ENCODE results near the gene CNOT1. TPM values are rescaled to one million over a fixed set of nuclear protein-coding genes. Genes with fewer than 3 reads are reported as not detected.
A peak's percentile ranks its signal among the peaks of the same experiment; 100 is the strongest.
"Not testable (repeated sequence)": the region's sequence is repeated elsewhere in the genome, so short reads cannot be mapped to it uniquely, and the experiment has no call there.

The CNOT1 gene
- total and polyA plus RNA-seq, 5 experiments from 2014 or later: 65.1 to 259 (median 95.9) TPM

GRCh38 chr16:58634265-58634802 lies 4.7 kb upstream of the CNOT1 start:
- no peak overlapping the region for H3K27ac Mint-ChIP-seq
- H3K4me3 Mint-ChIP-seq: no peak overlapping the region
- peaks cover 0 to 2% (median 0%) of the 10 kb centered on the region in 9 donors for H3K9me3 Mint-ChIP-seq
- peaks cover 6 to 14% (median 10%) of the 10 kb centered on the region in 4 donors for H3K4me1 Mint-ChIP-seq
- peaks cover 0 to 6% (median 4%) of the 10 kb centered on the region in 5 donors for H3K27me3 Mint-ChIP-seq
- no peak for DNase-seq
- no peak for ATAC-seq
- H3K36me3 Mint-ChIP-seq: peaks cover 0 to 3% (median 0%) of the 10 kb centered on the region in 3 donors
- POLR2A ChIA-PET: interaction anchor here (0.5 kb wide), 1 partner anchor 90 kb away, joined by 3 read pairs; no protein-coding TSS in a partner anchor

DNA sequence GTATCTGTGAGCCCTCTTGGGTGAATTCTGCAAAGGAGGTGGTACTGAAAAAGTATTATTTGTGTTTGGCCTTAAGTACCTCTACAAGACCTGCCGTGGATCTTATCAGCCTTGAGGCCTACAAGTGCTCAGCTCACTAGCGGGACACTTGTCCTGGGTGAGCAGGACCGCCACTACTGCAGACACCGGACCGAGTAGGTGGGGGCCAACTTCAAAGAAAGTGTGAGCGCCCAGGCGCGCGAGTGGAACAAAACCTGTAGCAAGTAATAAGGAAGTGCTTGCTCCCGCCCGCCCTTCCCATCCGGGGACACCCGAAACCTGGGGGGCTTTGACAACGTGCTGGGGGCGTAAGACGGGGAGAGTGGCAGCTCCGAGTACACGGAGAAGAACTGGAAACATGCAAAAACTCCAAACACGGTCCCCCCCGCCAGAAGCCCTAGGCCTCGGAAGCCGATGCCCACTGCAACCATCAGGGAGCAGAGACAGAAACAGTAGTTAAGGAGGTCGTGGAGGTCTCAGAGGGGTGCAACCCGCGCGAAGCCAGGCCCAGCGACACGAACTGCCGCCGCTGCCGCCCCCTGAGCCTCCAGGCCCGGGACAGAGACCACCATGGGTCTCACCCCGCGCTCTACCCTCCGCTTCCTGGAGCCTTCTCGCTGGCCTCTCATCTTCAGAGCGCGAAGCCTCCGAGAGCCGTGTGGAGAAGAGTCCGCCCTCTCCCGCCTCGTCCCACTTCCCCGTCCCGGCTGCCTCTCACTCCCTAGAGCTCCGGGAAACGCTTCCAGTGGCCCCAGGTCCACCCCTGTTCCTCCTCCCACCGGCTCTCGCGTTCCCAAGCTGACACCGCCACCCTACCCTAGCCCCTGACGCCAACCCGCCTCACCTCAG lies 537 bp downstream of the CNOT1 start:
- ATAC-seq (peak; percentile 1 to 5), DNase-seq (peak; percentile 12 to 76 (median 42))
- Mint-ChIP-seq H3K36me3 (peaks cover 0 to 12% (median 4%) of the 10 kb centered on the region in 3 donors), H3K27me3 (peaks cover 0 to 5% (median 0%) of the 10 kb centered on the region in 5 donors), H3K27ac (peak overlapping the region; percentile 99 to 100 (median 100)), H3K9me3 (peaks cover 0 to 2% (median 0%) of the 10 kb centered on the region in 9 donors), H3K4me3 (peak overlapping the region; percentile 97 to 100 (median 99)), H3K4me1 (peaks cover 11 to 49% (median 41%) of the 10 kb centered on the region in 4 donors)
- POLR2A ChIA-PET: interaction anchor here (0.9 to 2.2 kb wide), 6 partner anchors 25 to 236 kb away, joined by 3 to 9 read pairs (median 3); partner anchors contain the start of genes GINS3 and SLC38A7

GRCh38 chr16:58624209-58624608 lies 5.4 kb downstream of the CNOT1 start:
- Mint-ChIP-seq H3K9me3 (no peaks in the 10 kb centered on the region), H3K27ac (peak overlapping the region in 2 of 10 donors; percentile 19 to 69), H3K4me3 (peak overlapping the region in 3 of 10 donors; percentile 7 to 56 (median 41)), H3K27me3 (no peaks in the 10 kb centered on the region), H3K36me3 (peaks cover 0 to 58% (median 8%) of the 10 kb centered on the region in 3 donors), H3K4me1 (peaks cover 8 to 58% (median 48%) of the 10 kb centered on the region in 4 donors)
- DNase-seq (no peak), ATAC-seq (no peak)
- POLR2A ChIA-PET: no interaction called here

DNA sequence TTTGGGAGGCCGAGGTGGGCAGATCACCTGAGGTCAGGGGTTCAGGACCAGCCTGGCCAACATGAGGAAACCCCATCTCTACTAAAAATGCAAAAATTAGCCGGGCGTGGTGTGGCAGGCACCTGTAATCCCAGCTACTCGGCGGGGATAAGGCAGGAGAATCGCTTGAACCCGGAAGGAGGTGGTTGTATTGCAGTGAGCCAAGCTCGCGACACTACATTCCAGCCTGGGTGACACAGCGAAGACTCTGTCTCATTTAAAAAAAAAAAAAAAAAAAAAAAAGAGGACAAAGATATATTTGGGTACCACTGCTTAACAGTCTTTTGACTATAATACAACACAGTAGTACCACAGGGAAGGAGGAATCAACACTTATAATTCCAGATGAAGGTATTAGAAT lies 9.2 kb downstream of the CNOT1 start:
- H3K4me1 Mint-ChIP-seq: peaks cover 8 to 43% (median 38%) of the 10 kb centered on the region in 4 donors
- H3K27ac Mint-ChIP-seq: peak overlapping the region in 1 of 10 donors; percentile 26
- DNase-seq (no peak), ATAC-seq (no peak)
- POLR2A ChIA-PET: no interaction called here
- H3K27me3 Mint-ChIP-seq: no peaks in the 10 kb centered on the region
- H3K4me3 Mint-ChIP-seq: no peak overlapping the region
- no peaks in the 10 kb centered on the region for H3K9me3 Mint-ChIP-seq
- H3K36me3 Mint-ChIP-seq: peaks cover 0 to 85% (median 10%) of the 10 kb centered on the region in 3 donors

DNA sequence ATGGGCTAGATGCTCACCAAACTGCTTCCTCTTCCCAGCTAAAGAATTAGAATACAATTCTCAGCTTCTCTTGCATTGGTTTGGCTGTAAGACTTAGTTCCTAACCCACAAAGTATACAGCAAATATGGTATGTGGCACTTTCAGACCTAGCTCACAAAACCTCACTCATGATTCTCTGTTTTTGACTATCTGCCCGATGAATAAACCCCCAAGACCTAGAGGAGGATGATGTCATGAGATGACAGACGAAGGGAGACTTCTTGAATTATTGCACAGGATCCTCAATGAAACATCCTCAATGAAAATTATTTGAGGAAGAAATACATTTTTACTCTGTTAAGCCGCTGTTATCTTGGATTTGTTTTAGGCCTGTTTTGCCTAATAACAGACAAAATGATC lies 14.3 kb downstream of the CNOT1 start:
- Mint-ChIP-seq H3K27me3 (no peaks in the 10 kb centered on the region), H3K4me1 (peaks cover 14 to 44% (median 36%) of the 10 kb centered on the region in 4 donors), H3K27ac (peak overlapping the region in 4 of 10 donors; percentile 5 to 51 (median 20)), H3K4me3 (peak overlapping the region in 1 of 10 donors; percentile 15), H3K36me3 (peaks cover 2 to 54% (median 3%) of the 10 kb centered on the region in 3 donors), H3K9me3 (no peaks in the 10 kb centered on the region)
- no peak for ATAC-seq
- POLR2A ChIA-PET: no interaction called here
- DNase-seq: no peak

- H3K27ac Mint-ChIP-seq: peak overlapping the region in 1 of 10 donors; percentile 51
- DNase-seq (no peak), ATAC-seq (peak in 1 of 2 donors; percentile 20)
- no peaks in the 10 kb centered on the region for H3K27me3 Mint-ChIP-seq
- peaks cover 2 to 54% (median 3%) of the 10 kb centered on the region in 3 donors for H3K36me3 Mint-ChIP-seq
- H3K4me3 Mint-ChIP-seq: no peak overlapping the region
- H3K9me3 Mint-ChIP-seq: no peaks in the 10 kb centered on the region
- H3K4me1 Mint-ChIP-seq: peaks cover 10 to 44% (median 35%) of the 10 kb centered on the region in 4 donors
- POLR2A ChIA-PET: no interaction called here
These were observed 14.8 kb downstream of the CNOT1 start for GRCh38 chr16:58614860-58615259.

DNA sequence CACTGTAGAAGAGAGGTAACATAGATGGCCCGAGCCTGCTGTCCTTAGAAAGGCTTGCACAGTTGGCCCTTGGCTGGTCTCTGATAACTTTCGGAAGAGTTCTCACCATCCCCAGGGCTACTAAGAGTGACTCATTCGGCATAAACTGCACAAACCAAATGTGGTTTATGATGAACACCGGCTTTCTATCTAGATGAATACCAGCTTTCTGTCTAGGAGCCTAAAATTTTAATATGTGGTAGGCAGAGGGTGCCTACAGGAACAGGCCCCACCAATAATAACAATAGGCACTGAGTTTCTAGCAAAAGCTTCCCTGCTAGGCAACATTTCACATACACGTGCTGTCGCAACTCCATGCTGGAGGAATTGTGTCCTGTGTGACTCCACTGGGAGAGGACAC lies 15.4 kb downstream of the CNOT1 start:
- DNase-seq (no peak), ATAC-seq (no peak)
- Mint-ChIP-seq H3K4me3 (no peak overlapping the region), H3K27ac (peak overlapping the region in 3 of 10 donors; percentile 21 to 61 (median 55)), H3K27me3 (no peaks in the 10 kb centered on the region), H3K9me3 (no peaks in the 10 kb centered on the region), H3K4me1 (peaks cover 10 to 41% (median 35%) of the 10 kb centered on the region in 4 donors), H3K36me3 (peaks cover 2 to 48% (median 3%) of the 10 kb centered on the region in 3 donors)
- POLR2A ChIA-PET: no interaction called here

DNA sequence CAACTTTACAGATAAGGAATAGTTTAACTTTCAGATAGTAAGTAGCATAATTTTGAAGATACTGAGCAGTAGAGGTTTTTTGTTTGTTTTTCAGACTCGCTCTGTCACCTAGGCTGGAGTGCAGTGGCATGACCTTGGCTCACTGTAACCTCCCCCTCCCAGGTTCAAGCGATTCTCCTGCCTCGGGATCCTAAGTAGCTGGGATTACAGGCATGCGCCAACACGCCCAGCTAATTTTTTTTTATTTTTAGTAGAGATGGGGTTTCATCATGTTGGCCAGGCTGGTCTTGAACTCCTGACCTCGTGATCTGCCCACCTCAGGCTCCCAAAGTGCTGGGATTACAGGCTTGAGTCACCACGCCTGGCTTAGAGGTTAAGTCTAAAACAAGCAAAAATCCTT lies 16.7 kb downstream of the CNOT1 start:
- H3K9me3 Mint-ChIP-seq, H3K4me3 Mint-ChIP-seq, DNase-seq, ATAC-seq, H3K27ac Mint-ChIP-seq, POLR2A ChIA-PET, H3K27me3 Mint-ChIP-seq: not testable (repeated sequence)
- peaks cover 14 to 50% (median 37%) of the 10 kb centered on the region in 4 donors for H3K4me1 Mint-ChIP-seq
- H3K36me3 Mint-ChIP-seq: peaks cover 3 to 50% (median 8%) of the 10 kb centered on the region in 3 donors

DNA sequence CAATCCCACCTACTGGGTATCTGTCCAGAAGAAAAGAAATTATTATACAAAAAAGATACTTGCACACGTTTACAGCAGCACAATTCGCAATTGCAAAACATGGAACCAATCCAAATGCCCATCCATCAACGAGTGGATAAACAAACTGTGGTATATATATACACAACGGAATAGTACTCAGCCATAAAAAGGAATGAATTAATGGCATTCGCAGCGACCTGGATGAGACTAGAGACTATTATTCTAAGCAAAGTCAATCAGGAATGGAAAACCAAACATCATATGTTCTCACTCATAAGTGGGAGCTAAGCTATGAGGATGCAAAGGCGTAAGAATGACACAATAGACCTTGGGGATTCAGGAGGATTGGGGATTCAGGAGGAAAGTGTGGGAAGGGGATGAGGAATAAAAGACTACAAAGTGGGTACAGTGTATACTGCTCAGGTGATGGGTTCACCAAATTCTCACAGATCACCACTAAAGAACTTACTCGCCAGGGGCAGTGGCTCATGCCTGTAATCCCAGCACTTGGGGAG lies 21.0 kb downstream of the CNOT1 start:
- H3K27ac Mint-ChIP-seq: peak overlapping the region in 5 of 10 donors; percentile 15 to 77 (median 27)
- peaks cover 11 to 61% (median 38%) of the 10 kb centered on the region in 4 donors for H3K4me1 Mint-ChIP-seq
- no peak for ATAC-seq
- no peak for DNase-seq
- peak overlapping the region in 3 of 10 donors; percentile 11 to 40 (median 11) for H3K4me3 Mint-ChIP-seq
- POLR2A ChIA-PET: no interaction called here
- no peaks in the 10 kb centered on the region for H3K9me3 Mint-ChIP-seq
- no peaks in the 10 kb centered on the region for H3K27me3 Mint-ChIP-seq
- H3K36me3 Mint-ChIP-seq: peaks cover 3 to 60% (median 11%) of the 10 kb centered on the region in 3 donors

DNA sequence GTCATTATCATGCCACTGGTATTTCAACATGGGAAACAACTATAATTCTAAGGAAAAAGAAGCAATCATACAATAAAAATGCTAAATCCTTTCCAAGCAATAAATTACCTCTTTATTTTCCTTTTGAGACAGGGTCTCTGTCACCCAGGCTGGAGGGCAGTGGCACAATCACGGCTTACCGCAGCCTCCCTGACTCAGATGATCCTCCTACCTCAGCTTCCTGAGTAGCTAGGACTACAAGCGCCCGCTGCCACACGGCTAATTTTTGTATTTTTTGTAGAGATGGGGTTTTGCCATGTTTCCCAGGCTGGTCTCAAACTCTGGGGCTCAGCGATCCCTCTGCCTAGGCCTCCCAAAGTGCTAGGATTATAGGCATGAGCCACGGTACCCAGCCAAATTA lies 24.1 kb downstream of the CNOT1 start:
- ATAC-seq: no peak
- Mint-ChIP-seq H3K36me3 (peaks cover 0 to 54% (median 11%) of the 10 kb centered on the region in 3 donors), H3K27ac (no peak overlapping the region), H3K9me3 (no peaks in the 10 kb centered on the region), H3K27me3 (no peaks in the 10 kb centered on the region), H3K4me3 (no peak overlapping the region), H3K4me1 (peaks cover 17 to 69% (median 48%) of the 10 kb centered on the region in 4 donors)
- POLR2A ChIA-PET: no interaction called here
- no peak for DNase-seq

DNA sequence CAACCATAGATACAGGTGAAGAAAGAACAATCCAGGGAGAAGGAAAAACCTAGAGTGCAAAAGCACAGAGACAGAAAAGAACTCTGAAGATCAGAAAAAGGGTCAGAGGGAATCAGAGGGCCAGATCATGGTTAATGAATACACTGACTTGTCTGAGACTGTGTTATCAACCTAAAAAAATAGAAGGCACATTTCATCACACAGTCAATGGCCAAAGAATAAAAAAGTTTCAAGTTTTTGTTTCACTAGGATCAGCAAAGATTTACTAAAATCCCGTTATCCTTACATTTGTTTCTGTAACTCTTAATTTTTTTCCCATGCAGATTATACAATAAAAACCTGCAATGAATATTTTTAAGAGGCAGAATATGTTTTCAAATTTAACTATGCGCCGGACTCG lies 38.5 kb downstream of the CNOT1 start:
- no peak for ATAC-seq
- Mint-ChIP-seq H3K27ac (peak overlapping the region in 6 of 10 donors; percentile 2 to 81 (median 44)), H3K4me1 (peaks cover 12 to 30% (median 22%) of the 10 kb centered on the region in 4 donors), H3K4me3 (no peak overlapping the region), H3K27me3 (no peaks in the 10 kb centered on the region), H3K36me3 (peaks cover 0 to 97% (median 13%) of the 10 kb centered on the region in 3 donors), H3K9me3 (no peaks in the 10 kb centered on the region)
- POLR2A ChIA-PET: no interaction called here
- DNase-seq: no peak

- no peaks in the 10 kb centered on the region for H3K9me3 Mint-ChIP-seq
- no peaks in the 10 kb centered on the region for H3K27me3 Mint-ChIP-seq
- peaks cover 12 to 30% (median 22%) of the 10 kb centered on the region in 4 donors for H3K4me1 Mint-ChIP-seq
- POLR2A ChIA-PET: no interaction called here
- no peak for ATAC-seq
- H3K4me3 Mint-ChIP-seq: no peak overlapping the region
- no peak for DNase-seq
- peaks cover 0 to 96% (median 20%) of the 10 kb centered on the region in 3 donors for H3K36me3 Mint-ChIP-seq
- H3K27ac Mint-ChIP-seq: peak overlapping the region in 3 of 10 donors; percentile 13 to 85 (median 18)
These were observed 40.2 kb downstream of the CNOT1 start for GRCh38 chr16:58589326-58589905.

Data from naive thymus-derived CD8-positive, alpha-beta T cell (primary cell).